Amygdala (tissue), 56 donors: ENCODE results near the gene COL23A1.
"Not testable (repeated sequence)": the region's sequence is repeated elsewhere in the genome, so short reads cannot be mapped to it uniquely, and the experiment has no call there.

Source experiments
- DNase-seq, 56 donors: peaks; one replicate each; lab custom pipeline; 2025; lab: John Stamatoyannopoulos, UW

COL23A1 gene

GRCh38 chr5:178486878-178487512 is 103.2 kb downstream of the COL23A1 start:
- DNase-seq: not testable (repeated sequence)

GRCh38 chr5:178486239-178486641 is 104.0 kb downstream of the COL23A1 start:
- no peak for DNase-seq

GRCh38 chr5:178483620-178484019 is 106.6 kb downstream of the COL23A1 start:
- peak in 10 of 56 donors; percentile 4 to 40 (median 16) for DNase-seq

- DNase-seq: no peak
These were observed 110.9 kb downstream of the COL23A1 start for GRCh38 chr5:178479261-178479660.

- no peak for DNase-seq
These were observed 111.8 kb downstream of the COL23A1 start for GRCh38 chr5:178478370-178478769.

- DNase-seq: no peak
These were observed 112.4 kb downstream of the COL23A1 start for GRCh38 chr5:178477802-178478201.

- no peak for DNase-seq
These were observed 113.0 kb downstream of the COL23A1 start for GRCh38 chr5:178476972-178477754.

- no peak for DNase-seq
These were observed 113.7 kb downstream of the COL23A1 start for GRCh38 chr5:178476531-178476930.

GRCh38 chr5:178475422-178475821 is 114.8 kb downstream of the COL23A1 start:
- no peak for DNase-seq

- no peak for DNase-seq
These were observed 115.5 kb downstream of the COL23A1 start for GRCh38 chr5:178474562-178475184.

- DNase-seq: no peak
These were observed 116.3 kb downstream of the COL23A1 start for GRCh38 chr5:178473854-178474253.

GRCh38 chr5:178472138-178472537 is 118.1 kb downstream of the COL23A1 start:
- DNase-seq: no peak

GRCh38 chr5:178471711-178472110 is 118.5 kb downstream of the COL23A1 start:
- no peak for DNase-seq

GRCh38 chr5:178470760-178471025 is 119.5 kb downstream of the COL23A1 start:
- no peak for DNase-seq

GRCh38 chr5:178469975-178470759 is 120.0 kb downstream of the COL23A1 start:
- DNase-seq: no peak

- no peak for DNase-seq
These were observed 120.9 kb downstream of the COL23A1 start for GRCh38 chr5:178469011-178469974.

- DNase-seq: no peak
These were observed 122.0 kb downstream of the COL23A1 start for GRCh38 chr5:178468196-178468685.

- peak in 9 of 56 donors; percentile 5 to 21 (median 13) for DNase-seq
These were observed 122.5 kb downstream of the COL23A1 start for GRCh38 chr5:178467568-178468195.

- DNase-seq: no peak
These were observed 123.0 kb downstream of the COL23A1 start for GRCh38 chr5:178467205-178467567.
